Stimulated activated CD4-positive, alpha-beta T cell treated with anti-CD3 and anti-CD28 coated beads, Interleukin-15, amount 100 ng/mL, for 1 hour (primary cell): ENCODE data around the gene PJA1.

Source experiments
- DNase-seq, 2 donors: peaks; one replicate each; pipeline ENCODE4 v3.0.0-alpha.2; 2020; ENCODE audit warnings: low read depth in 1 of 2, low spot score in 1 of 2

Gene PJA1, protein sequence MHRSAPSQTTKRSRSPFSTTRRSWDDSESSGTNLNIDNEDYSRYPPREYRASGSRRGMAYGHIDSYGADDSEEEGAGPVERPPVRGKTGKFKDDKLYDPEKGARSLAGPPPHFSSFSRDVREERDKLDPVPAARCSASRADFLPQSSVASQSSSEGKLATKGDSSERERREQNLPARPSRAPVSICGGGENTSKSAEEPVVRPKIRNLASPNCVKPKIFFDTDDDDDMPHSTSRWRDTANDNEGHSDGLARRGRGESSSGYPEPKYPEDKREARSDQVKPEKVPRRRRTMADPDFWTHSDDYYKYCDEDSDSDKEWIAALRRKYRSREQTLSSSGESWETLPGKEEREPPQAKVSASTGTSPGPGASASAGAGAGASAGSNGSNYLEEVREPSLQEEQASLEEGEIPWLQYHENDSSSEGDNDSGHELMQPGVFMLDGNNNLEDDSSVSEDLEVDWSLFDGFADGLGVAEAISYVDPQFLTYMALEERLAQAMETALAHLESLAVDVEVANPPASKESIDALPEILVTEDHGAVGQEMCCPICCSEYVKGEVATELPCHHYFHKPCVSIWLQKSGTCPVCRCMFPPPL

DNA sequence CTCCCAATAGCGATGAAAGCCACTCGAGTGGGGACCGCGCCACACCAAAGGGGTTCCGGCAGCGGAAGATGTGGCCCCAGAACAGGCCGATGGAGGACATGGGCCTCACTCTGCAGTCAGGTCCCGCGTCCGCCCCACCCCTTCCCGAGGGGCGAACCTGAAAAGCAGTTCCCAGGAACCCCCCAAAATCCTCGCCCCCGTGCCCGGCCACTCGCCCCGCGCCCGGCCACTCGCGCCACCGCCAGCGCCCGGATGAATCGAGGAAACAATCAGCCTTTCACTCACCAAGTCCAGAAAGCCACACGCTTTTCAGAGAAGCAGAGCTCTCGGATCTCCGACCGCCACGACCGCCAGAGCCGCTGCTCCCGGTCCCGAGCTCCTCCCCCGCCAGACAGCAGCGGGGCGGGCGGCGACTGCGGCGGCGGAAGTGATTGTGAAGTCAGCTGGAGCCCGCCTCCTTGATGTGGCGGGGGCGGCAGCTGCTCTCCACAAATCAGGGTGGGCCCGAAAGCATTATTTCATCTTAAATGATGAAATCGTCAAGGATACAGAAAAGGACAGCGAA, at the start of gene PJA1:
PJA1 (minus strand) TSS at position 367 of the 565 bp plus-strand sequence. CDS start 2,380 bp downstream, outside the sequence.
- peak; percentile 18 to 53 for DNase-seq

- DNase-seq: no peak
Measured at GRCh38 chrX:69214463-69214862, 49.2 kb upstream of the PJA1 start.

- no peak for DNase-seq
Measured at GRCh38 chrX:69211701-69212100, 46.4 kb upstream of the PJA1 start.

GRCh38 chrX:69210581-69210980, 45.3 kb upstream of the PJA1 start:
- no peak for DNase-seq

- no peak for DNase-seq
Measured at GRCh38 chrX:69207216-69207615, 42.0 kb upstream of the PJA1 start.

DNA sequence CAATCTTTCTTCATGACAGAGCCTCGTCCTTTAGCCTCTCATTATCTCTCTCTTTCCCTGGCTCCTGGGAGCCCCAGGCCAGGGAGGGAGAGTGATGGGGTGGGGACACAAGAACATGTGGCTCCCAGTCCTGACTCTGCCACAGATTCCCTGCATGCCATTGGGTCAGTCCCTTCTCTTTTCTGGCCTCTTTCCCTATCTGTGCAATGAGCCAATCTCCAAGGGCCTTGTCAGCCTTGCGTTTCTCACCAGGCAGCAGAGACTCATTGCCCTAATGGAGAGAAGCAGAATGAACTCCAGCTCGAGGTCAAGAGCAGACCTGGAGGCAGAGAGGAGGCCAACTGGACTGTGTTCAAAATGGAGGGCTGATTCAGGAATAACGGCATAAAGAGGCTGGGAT, 38.4 kb upstream of the PJA1 start:
- DNase-seq: no peak

GRCh38 chrX:69197690-69198089, 32.4 kb upstream of the PJA1 start:
- no peak for DNase-seq

DNA sequence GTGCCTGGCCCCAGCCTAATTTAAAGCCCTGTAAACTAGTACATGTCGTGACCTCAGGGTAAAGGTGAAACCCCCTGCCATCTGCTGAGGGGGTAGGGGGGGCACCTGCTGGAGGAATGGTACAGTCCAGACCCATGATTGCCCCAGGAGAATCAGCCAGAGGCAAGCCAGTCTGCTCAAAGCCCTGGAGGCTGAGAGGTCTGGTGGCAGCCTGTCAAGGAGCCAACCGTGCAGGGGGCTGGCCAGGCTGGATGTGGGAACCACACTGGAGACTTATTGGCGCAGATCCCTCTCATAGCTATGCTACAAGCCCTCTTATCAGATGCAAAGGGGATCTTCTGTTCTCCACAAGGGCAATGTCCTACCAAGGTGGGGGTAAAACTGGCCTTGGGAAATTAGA, 31.4 kb upstream of the PJA1 start:
- no peak for DNase-seq

DNA sequence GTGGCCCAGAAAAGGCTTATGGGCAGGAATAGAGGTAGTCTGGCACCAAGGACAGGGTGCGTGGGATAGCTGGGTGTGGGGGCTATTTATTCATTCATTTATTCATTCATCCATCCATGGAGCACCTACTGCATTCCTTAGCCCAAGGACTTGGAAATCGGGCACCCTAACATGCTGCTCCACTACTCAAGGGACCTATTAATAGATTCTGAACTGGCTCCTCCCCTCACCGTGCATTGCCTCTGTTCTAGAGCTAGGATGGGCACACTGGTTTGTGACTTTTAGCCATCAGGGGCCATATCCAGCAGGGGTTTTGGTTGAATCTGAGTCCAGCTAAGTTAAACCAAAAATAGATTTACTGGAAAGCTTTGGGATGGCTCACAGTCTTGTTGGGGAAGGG, 30.6 kb upstream of the PJA1 start:
- no peak for DNase-seq

GRCh38 chrX:69195192-69195591, 29.9 kb upstream of the PJA1 start:
- DNase-seq: no peak

GRCh38 chrX:69192603-69193002, 27.4 kb upstream of the PJA1 start:
- no peak for DNase-seq

- DNase-seq: no peak
Measured at GRCh38 chrX:69189576-69190371, 24.5 kb upstream of the PJA1 start.

GRCh38 chrX:69186651-69187050, 21.4 kb upstream of the PJA1 start:
- no peak for DNase-seq

DNA sequence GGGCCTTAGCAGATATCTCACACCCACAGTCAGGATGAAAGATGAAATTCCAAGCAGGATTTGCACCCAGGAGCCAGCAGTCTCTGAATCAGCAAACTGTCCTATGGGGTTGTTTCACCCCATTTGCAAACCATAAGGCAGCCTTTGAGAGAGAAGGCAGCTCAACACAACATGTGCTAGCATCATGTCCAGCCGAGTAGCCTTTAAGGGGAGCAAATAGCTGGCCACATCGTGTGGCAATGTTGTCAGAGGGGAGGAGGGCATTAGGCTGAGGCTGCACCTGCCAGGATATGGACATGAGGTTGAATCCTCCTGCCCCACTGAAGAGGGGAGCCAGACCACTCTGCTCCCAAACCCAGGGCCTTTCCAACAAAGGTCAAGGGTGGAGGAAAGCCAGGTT, 20.6 kb upstream of the PJA1 start:
- DNase-seq: no peak

- no peak for DNase-seq
Measured at GRCh38 chrX:69185141-69185540, 19.9 kb upstream of the PJA1 start.

- DNase-seq: no peak
Measured at GRCh38 chrX:69182818-69183380, 17.6 kb upstream of the PJA1 start.

DNA sequence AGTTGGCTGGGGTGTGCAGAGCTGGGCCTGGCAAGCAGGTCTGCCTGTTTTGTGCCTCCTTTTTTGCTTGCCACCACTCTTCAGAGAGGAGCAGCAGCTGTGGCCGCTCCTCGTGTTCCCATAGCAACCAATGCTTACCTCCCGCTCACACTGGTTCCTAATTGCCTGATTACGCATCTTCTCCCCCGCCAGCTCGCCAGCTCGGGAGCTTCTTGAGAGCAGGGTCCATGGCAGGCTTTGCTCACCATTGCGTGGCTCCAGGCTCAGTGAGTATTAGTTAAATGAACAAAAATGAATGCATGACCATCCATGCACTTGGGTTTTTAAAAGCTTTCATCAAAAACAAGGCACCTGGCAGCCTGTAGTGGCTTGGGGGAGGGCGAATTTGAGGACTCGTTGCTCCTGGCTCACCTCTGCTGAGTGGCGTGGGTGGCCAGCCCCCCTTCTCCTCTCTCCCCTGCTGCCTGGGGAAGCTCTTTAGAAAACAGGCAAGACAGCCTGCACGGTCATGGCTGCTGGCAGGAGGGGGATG, 14.2 kb upstream of the PJA1 start:
- no peak for DNase-seq

DNA sequence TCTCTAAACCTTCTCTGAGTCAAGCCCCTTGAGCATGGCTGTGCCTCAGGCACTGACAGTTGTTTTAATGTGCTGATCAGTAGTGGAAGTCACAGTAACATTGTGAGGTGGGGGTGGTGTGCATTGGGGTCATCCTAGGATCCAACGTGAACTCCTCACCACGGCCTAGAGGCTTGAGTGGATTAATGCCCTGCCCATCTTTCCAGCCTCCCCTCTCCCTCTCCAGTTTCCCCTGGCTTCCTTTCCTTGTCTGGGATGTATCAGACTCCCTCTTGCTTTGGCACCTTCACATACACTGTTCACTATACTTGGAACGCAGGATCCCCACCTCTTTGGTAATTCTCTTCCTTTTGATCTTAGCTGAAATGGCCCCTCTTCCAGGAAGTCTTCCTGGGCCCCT, 13.3 kb upstream of the PJA1 start:
- no peak for DNase-seq

DNA sequence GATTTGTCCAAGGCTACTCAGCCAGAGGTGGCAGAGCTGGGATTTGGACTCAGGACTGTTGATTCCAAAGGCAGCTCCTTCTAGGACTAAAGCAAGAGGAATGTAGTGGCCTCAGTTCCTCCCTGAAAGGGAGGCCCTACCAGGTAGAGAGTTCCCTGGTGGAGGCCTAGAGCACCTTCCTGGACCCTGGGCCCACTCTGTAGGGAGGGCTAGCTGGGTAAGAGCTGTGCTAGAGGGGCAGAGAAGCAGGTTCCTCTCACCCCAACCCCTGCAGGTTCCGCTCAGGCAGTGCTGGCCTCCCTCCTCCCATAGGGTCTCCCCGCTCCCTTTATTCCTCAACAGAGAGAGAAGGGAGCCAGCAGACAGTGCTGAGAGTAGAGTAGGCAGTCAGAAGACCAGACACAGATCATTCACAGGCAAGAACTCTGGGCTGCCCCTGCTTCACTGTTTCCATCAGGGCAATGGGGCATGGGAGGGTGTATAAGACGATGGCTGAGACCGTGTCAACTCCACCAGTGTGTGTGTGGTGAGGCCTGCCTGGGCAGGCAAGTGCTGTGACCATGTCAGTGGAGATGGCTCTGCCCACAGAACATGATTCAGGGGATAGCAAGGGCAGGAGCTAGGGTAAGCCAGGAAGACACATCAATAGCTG, 12.4 kb upstream of the PJA1 start:
- DNase-seq: no peak

DNA sequence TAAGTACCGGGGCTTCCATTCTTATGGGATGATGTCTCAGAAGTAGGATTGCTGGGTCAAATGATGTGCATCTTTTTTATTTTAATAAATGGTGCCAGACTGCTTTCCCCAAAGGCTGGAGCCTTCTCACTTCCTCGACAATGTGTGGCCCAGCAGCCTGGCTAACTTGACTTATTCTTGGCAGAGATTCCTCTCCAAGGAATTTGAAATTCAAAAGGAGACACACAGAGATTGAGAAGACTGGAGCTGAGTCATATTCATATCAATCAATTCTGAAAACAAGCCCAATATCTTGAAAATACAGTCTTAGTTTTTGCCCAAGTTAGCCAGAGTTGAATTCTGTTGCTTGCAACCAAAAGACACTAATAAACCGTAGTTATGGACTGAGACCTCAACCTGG, 10.8 kb upstream of the PJA1 start:
- DNase-seq: no peak

DNA sequence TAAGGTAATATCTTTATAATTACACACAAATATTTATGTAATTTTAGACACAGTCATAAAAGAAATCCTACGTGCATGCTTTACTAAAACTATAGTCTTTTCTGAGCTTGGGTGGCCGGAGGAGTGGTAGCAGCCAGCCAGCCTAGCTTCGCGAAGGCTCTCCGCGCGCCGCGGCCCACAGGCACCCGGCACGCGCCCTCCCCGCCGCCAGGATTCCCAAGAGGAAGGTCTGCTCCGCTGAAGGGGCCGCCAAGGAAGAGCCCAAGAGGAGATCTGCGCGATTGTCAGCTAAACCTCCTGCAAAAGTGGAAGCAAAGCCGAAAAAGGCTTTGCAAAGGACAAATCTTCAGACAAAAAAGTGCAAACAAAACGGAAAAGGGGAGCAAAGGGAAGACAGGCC, 8.7 kb upstream of the PJA1 start:
- no peak for DNase-seq
